DOHH2 (cell line): ENCODE results near the gene CYP2W1.

Experiments
- EZH2phosphoT487 ChIP-seq: fragments of 200-600 bp; sonication (generic); IDR thresholded peaks from 2 replicates; pipeline ENCODE4 v1.6.1; 2017; ENCODE audit warnings: borderline replicate concordance, mild to moderate bottlenecking, antibody characterized with exemption, low read length, moderate library complexity, mixed read lengths
- TF ChIP-seq, protein P1 (sequence below): fragments of 200-600 bp; sonication (generic); IDR thresholded peaks from one replicate; pipeline ENCODE4 v1.5.1; 2014; ENCODE audit warnings: antibody characterized with exemption, mild to moderate bottlenecking, low read depth, low read length; ENCODE audit not compliant: poor library complexity, severe bottlenecking

DNA sequence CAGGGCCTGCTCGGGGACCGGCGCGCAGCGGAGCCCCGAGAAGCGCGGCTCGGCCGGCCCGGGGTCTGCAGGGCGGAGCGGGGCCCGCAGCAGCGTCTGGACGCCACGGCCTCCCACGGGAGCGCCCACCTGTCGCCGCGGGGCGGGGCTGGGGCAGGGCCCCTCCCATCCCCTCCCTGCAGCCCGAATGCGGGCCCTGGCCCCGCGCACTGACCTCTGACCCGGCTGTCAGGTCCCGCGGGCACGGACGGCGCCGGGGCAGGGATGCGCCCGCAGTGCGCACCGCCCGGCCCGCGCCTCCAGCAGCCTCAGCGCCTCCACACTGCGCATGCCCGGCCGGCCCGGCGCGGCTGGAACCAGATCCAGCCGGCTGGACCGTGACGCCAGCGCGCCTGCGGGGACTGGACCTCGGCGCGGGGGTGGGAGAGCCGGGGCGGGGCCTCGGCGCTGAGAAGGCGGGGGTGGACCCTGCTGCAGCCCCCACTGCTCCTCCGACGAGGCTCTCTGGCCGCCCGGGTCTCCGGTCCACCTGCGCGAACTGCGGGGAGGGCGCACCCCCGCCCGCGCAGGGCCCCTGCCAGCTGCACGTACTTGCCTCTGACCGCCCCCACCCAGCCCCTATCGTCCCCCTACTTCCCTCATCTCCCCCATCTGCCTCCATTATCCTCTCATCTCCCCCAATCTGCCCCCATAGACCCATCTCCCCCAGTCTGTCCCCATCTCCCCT, 45.2 kb downstream of the CYP2W1 start:
- TF ChIP-seq, protein P1, sequence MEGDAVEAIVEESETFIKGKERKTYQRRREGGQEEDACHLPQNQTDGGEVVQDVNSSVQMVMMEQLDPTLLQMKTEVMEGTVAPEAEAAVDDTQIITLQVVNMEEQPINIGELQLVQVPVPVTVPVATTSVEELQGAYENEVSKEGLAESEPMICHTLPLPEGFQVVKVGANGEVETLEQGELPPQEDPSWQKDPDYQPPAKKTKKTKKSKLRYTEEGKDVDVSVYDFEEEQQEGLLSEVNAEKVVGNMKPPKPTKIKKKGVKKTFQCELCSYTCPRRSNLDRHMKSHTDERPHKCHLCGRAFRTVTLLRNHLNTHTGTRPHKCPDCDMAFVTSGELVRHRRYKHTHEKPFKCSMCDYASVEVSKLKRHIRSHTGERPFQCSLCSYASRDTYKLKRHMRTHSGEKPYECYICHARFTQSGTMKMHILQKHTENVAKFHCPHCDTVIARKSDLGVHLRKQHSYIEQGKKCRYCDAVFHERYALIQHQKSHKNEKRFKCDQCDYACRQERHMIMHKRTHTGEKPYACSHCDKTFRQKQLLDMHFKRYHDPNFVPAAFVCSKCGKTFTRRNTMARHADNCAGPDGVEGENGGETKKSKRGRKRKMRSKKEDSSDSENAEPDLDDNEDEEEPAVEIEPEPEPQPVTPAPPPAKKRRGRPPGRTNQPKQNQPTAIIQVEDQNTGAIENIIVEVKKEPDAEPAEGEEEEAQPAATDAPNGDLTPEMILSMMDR: no peak
- no peak for TF ChIP-seq EZH2phosphoT487
